Measurements from ENCODE around the gene TEAD4. TPM values are rescaled to one million over a fixed set of nuclear protein-coding genes. Genes with fewer than 3 reads are reported as not detected.

The TEAD4 gene
- total RNA-seq, 4 donors from 2014 or later = 3.7 to 13.4 (median 5.4) TPM

- no peak for TF ChIP-seq CTCF (IDR thresholded peaks at IDR 0.05; ENCODE audit: low read depth)
Measured at GRCh38 chr12:3045989-3046388, 86.8 kb downstream of the TEAD4 start.

DNA sequence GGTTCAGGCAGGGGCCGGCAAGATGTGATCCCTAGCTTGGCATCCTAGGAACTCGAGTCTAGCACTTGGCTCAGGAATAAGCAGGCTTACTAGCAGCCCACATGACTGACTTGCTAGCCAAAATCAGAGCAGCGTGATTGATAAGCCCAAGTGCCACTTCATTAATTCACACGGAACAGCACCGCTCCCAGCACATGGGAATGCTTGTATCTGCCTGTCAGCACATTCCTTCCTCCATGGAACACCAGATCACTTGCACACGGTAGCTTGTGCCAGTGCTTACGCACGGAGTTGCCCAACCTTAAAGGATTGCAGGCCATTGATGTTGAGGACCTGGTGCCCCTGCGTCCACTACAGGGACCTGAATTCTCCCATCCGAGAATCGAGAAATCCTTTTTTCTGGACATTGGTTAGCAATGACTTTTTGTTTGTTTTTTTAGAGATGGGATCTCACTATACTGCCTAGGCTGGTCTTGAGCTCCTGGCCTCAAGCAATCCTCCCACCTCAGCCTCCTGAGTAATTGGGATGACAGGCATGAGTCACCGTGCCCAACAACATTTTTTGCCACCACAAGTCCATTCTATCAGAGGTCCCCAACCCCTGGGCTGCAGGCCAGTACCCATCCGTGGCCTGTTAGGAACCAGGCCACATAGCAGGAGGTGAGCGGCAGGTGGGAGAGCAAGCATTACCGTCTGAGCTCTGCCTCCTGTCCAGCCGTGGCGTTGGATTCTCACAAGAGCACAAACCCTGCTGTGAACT is 87.4 kb downstream of the TEAD4 start:
- no peak for TF ChIP-seq CTCF (IDR thresholded peaks at IDR 0.05; ENCODE audit: low read depth)

- TF ChIP-seq CTCF (IDR thresholded peaks at IDR 0.05; ENCODE audit: low read depth) = no peak
Measured at GRCh38 chr12:3047961-3048360, 88.8 kb downstream of the TEAD4 start.

- no peak for TF ChIP-seq CTCF (IDR thresholded peaks at IDR 0.05; ENCODE audit: low read depth)
Measured at GRCh38 chr12:3048540-3048939, 89.3 kb downstream of the TEAD4 start.

GRCh38 chr12:3049176-3049575 is 90.0 kb downstream of the TEAD4 start:
- TF ChIP-seq CTCF (IDR thresholded peaks at IDR 0.05; ENCODE audit: low read depth) = no peak

- no peak for TF ChIP-seq CTCF (IDR thresholded peaks at IDR 0.05; ENCODE audit: low read depth)
Measured at GRCh38 chr12:3049611-3050249, 90.5 kb downstream of the TEAD4 start.

GRCh38 chr12:3054374-3054773 is 95.2 kb downstream of the TEAD4 start:
- TF ChIP-seq CTCF (IDR thresholded peaks at IDR 0.05; ENCODE audit: low read depth) = no peak

Measured in subcutaneous adipose tissue (tissue), 4 donors.